ENCODE data around the gene TRPM1.

TRPM1 gene

DNA sequence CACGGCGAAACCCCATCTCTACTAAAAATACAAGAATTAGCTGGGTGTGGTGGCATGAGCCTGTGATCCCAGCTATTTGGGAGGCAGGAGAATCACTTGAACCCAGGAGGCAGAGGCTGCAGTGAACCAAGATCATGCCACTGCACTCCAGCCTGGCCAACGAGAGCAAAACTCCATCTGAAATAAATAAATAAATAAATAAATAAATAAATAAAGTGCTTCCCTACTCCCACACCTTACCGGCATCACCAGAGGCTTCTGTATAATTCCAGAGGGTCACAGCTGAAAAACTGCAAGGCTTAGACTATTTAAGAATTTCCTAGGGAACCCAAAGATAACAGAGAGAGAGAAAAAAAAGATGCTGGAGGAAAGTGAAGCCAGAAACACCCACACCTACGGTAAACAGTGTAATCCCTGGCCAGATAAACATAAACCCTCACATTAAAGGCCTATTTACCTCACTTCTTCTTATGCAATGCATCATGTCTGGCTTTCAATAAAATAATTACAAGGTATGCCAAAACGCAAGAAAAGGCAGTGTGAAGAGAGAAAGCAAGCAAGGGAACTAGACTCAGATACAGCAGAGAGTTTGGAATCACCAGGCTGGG, 15.0 kb upstream of the TRPM1 start:
- no peak for DNase-seq (ENCODE audit: low spot score)
- TF ChIP-seq, protein P1, sequence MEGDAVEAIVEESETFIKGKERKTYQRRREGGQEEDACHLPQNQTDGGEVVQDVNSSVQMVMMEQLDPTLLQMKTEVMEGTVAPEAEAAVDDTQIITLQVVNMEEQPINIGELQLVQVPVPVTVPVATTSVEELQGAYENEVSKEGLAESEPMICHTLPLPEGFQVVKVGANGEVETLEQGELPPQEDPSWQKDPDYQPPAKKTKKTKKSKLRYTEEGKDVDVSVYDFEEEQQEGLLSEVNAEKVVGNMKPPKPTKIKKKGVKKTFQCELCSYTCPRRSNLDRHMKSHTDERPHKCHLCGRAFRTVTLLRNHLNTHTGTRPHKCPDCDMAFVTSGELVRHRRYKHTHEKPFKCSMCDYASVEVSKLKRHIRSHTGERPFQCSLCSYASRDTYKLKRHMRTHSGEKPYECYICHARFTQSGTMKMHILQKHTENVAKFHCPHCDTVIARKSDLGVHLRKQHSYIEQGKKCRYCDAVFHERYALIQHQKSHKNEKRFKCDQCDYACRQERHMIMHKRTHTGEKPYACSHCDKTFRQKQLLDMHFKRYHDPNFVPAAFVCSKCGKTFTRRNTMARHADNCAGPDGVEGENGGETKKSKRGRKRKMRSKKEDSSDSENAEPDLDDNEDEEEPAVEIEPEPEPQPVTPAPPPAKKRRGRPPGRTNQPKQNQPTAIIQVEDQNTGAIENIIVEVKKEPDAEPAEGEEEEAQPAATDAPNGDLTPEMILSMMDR (IDR thresholded peaks at IDR 0.05; ENCODE audit: extremely low read depth, missing control alignments) = no peak

DNA sequence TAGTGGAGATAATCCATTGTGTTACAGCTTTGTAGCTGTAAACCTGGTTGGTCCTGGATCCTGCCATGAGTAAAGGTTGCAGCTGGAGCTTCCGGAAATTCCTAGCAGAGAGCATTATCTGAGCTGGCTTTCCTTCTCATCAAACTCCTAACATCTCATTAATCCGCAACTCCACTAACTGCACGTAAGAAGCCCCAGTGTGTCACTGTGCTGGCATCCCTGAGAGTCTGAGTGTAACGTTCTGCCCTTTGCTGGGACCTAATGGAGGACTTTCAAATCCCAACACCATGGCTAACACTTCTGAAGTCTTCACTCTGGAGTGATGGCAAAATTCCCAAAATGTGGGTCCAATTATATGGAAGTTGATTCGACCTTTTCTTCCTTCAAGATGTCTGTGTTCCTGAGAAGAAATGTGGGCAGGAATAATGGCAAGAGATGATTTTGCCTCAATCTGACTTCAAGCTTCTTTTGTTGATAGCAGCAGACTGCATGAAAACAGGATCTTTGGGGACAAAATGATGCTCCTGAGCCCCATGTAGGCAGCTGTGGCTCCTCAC, 9.6 kb upstream of the TRPM1 start:
- no peak for DNase-seq (ENCODE audit: low spot score)
- TF ChIP-seq, protein P1 (IDR thresholded peaks at IDR 0.05; ENCODE audit: extremely low read depth, missing control alignments) = no peak

DNA sequence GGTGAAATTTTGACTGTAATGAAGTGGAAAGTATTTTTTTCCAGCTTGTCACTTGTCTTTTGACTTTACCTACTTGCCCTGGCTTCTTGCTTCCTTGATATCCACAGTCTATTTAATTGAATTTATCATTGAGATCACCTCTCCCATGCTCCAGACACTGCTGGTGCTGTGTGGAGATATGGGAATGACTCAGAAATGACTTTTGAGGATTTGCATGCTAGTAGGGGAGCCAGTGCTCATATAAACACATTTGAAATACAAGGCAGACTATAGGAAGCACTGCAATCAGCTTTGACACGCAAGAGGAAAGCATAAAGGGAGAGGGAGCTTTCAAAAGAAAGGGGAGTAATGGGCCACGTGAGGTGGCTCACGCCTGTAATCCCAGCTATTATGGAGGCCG, 7.3 kb upstream of the TRPM1 start:
- TF ChIP-seq, protein P1 (IDR thresholded peaks at IDR 0.05; ENCODE audit: extremely low read depth, missing control alignments) = no peak
- DNase-seq (ENCODE audit: low spot score) = no peak

DNA sequence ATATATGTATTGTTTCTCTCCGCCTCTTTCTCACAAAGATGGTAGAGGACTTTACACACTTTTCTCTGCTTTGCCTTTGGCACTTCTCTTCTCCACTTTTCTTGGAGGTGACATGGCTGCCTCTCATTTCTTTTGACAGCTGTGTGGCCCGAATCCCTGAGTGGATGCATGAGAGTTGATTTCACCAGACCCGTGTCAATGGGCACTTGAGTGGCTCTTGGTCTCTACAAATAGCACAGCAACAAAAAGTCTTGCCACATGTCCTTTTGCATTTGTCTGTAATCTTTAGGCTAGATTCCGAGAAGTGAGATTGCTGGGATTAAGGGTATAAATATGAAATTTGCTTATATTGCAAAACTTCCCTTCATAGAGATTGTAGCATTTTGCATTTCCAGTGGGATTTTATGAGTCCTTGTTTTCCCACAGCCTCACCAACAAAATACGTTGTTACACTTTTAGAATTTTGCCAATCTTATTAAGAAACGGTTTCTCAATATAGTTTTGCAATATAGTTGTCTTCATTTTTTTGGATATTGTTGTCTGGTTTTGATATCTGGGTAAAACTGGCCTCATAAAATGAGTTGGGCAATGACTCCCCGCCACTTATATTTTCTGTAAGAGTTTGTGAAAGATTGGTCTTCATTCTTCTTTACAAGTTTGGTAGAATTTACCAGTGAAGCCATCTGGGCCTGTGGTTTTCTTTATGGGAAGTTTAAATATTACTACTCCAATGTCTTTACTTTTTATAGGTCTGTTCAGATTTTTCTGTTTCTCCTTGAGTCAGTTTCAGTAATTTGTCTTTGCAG, 5.2 kb upstream of the TRPM1 start:
- DNase-seq (ENCODE audit: low spot score) = no peak
- TF ChIP-seq, protein P1 (IDR thresholded peaks at IDR 0.05; ENCODE audit: extremely low read depth, missing control alignments) = no peak

DNA sequence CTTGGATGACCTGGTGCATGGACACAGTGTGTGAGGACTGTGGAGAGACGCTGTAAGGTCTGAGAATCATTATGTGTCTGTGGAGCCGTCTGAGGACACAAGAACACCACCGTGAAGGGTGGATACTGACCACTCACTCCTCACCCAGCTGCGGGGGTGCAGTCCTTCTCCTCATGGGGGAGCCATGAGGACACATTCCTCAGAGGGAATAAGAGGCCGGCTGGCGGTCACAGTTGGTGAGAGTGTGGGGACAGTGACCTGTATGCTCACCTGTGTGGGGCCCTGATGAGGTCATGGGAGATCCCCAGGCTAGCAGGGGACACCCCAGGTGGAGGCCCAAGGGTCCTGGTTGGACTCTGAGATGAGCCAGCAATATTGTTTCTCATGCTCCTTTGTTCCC, 2.5 kb upstream of the TRPM1 start:
- TF ChIP-seq, protein P1 (IDR thresholded peaks at IDR 0.05; ENCODE audit: extremely low read depth, missing control alignments) = no peak
- no peak for DNase-seq (ENCODE audit: low spot score)

DNA sequence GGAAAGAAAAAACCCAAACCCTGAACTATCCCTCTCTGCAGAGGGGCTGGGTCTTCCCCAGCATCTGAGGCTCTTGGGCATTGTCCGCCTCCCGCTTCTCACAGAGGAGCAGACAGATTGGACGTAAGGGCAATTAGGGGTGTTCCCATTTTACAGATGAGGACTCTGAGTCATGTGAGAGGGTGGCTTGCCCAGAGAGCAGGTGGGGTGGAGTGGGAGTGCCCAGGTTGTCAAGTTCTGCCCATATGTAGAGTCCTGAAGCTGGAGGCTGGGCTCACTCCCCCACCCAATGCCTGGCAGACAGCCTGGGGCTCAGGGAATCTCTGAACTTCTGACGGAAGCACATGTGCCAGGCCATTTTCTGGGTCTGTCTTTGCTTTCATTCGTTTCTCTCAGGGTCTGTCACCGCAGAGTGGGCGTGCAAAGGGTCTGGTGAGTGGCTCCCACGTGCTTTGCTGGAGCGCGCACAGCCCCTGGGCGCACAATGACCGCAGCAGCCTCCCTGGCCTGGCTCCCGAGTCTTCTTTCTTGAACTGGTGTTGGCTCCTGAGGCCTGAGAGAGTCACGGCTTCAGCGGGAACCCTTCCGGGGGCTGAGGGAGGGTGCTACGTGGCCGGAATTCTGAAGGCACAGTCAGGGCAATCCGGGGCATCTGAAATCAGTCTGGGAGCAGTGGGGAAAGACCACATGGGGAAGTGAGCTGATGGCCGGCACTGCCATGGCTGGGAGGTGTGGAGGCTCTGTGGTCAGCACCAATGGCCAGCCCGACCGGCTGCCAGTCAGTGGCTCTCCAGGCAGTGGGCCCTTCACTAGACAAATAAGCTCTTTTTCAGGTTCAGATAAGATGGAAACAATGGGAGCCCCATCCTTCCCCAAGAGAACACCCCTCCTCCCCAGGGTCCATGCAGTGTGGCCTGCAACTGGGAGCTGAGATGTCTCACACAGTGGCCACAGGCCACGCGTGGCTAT, 1.1 kb upstream of the TRPM1 start:
- TF ChIP-seq, protein P1 (IDR thresholded peaks at IDR 0.05; ENCODE audit: extremely low read depth, missing control alignments) = no peak
- no peak for DNase-seq (ENCODE audit: low spot score)

All from GM20000 (cell line).